CD4-positive, alpha-beta T cell treated with Interleukin-21 for 1 hour (primary cell): ENCODE results near the gene GAN.
"Not testable (repeated sequence)": the region's sequence is repeated elsewhere in the genome, so short reads cannot be mapped to it uniquely, and the experiment has no call there.

ENCODE experiments used
- DNase-seq: peaks from one replicate; pipeline ENCODE4 v3.0.0-alpha.2; 2020

GAN gene

GRCh38 chr16:81401035-81401950, 86.5 kb downstream of the GAN start:
- DNase-seq, result no peak

DNA sequence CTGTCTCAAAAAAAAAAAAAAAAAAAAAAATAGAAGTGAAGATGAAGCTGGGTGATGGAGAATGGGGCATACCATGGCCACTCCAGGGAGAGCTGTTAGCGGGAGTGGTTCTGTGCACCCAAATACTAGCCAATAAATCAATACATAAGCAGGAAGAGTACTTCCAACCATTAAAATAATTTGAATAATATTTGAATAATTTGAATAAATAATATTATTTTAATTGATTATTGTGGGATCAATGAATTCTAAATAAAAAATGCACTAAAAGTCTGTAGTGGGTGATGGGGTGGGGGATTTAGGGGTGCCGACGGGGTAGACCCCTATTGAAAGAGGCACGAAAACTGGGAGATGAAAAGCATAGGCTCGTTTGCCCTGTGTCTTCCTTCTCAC, 88.4 kb downstream of the GAN start:
- DNase-seq, result no peak

- peak; percentile 80 for DNase-seq
Observed at GRCh38 chr16:81403601-81404391, 89.0 kb downstream of the GAN start.

DNA sequence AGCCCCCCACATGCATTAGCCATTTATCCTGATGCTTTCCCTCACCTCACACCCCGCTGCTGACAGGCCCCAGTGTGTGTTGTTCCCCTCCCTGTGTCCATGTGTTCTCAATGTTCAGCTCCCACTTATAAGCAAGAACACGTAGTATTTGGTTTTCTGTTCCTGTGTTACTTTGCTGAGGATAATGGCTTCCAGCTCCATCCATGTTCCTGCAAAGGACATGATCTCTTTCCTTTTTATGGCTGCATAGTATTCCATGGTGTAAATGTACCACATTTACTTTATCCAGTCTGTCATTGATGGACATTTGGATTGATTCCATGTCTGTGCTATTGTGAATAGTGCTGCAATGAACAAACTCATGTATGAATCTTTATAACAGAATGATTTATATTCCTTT, 90.2 kb downstream of the GAN start:
- DNase-seq, result not testable (repeated sequence)

- no peak for DNase-seq
Observed at GRCh38 chr16:81405702-81406113, 90.9 kb downstream of the GAN start.

DNA sequence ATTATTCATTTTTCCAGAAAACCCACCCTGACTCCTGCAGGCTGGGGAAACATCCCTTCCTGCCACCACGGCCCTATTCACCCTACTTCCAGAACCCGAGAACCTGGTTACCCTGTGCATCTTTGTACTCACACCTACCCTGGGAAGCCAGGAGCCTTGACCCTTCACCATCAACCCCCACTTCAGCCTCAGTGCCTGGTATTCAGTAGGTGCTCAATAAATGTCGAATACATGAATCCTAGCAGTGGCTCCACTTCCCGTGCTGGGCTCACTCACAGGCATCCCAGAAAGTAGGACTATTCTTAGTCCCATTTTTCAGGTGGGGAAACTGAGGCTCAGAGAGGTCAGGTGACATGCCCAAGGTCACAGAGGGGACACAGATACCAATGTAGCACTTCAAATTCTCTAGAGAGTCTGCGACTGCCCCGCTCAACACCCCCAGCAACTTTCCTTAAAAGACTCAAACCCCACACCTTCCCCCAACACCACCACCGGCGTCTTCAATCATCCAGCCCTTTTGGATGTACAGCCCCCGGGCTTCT, 93.7 kb downstream of the GAN start:
- DNase-seq, result no peak

DNA sequence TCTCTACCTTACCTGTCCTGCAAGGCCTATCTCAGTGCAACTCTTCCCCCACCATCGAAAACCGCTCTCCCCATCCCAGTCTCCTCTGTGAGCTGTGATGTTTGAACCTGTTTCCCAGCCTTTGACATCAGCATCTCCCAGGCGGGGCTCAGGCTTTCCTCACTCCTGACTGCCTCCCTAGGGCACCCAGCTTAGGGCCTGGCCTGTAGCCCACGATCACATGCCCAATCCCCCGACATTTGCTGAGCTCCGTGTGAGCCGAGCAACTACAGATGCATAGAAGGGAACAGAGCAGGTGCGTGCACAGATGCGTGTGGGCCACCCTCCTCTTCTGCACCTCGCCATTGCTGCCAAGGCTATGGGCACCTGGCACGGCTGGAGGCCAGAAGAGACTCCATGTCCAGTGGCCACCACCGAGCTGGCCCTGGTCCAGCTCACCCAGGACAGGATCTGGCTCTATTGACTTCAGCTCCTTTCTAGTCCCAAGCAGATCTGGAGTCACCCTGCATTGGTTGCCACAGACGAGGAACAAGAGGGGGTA, 94.3 kb downstream of the GAN start:
- no peak for DNase-seq

DNA sequence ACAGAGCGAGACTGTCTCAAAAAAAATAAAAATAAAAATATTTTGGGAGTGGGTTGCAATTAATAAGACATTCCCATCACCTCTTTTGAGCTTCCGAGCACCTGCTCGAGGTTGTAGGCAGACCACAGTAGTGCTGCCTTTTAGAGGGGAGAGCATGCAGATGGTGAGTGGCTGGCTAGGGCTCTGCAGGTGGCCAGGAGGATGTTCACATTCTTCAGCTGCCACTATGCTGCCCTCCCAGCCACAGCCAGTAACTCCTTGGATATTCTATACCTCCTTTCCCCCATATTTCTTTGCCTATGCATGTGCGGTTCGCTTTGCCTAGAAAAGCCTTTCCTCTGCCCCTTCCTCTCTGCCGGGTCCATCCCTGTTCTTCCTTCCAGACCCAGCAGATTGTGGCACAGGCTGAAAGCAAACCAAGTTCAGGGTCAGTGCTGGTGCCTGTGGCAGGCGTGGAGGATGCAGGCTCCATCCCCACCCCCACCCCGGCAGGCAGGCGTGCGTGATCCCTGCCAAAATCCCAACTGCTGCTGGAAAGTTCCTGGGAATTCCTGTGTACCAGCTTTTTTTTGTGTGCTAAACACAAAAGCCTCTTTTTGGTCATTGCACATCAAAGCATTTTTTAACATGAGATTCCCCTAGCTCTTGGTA, 96.0 kb downstream of the GAN start:
- no peak for DNase-seq

DNA sequence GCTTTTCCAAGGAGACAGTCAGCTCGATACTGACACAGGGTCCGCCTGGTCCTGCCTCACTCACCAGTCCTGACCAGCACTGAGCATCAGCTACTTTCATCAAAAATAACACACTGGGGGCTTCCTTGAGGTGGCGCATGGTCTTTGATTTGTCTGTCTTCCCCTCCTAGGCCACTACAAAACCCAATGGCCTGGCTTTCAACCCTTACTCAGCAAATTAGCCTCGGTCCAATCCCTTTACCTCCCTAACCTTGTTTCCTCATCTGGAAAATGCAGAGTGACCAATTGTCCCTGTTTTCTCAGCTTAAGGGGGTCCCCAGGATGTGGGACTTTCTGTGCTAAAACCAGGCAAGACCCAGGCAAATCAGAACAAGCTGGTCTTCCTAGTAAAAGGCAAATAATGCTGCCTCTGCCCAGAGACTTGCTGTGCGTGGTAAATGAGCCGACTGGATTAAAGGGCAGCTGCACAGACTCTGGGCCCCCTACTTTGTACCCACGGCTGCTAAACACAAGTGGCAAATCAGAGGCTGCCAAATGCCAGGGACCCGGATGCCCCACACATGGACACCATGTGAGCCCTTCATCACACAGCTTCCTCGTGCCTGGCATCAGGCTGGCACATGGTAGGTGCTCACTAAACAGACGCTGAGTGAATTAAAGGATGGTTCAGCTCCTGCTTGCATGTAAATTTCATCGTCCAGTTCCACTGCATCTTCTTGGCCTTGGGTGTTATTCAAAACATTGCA, 98.7 kb downstream of the GAN start:
- no peak for DNase-seq

GRCh38 chr16:81415751-81416150, 101.0 kb downstream of the GAN start:
- no peak for DNase-seq

- no peak for DNase-seq
Observed at GRCh38 chr16:81416749-81417148, 102.0 kb downstream of the GAN start.

DNA sequence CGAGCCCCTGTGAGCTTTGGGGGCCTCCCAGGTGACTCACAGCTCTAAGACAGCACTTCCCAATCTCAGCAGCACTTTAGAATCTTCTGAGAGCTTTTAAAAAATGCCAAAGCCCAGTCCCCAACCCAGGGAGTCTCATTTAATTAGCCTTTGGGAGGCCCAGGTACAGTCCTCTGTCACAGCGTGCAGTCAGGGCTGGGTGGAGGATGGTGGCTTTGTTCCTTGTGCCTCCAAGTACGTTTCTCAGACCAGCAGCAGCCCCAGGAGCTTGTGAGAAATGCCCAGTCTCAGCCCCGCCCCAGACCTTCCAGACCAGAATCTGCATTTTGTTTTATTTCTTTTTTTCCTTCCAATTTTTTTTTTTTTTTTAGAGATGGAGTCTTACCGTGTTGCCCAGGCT, 102.4 kb downstream of the GAN start:
- no peak for DNase-seq

GRCh38 chr16:81419806-81420205, 105.0 kb downstream of the GAN start:
- no peak for DNase-seq

DNA sequence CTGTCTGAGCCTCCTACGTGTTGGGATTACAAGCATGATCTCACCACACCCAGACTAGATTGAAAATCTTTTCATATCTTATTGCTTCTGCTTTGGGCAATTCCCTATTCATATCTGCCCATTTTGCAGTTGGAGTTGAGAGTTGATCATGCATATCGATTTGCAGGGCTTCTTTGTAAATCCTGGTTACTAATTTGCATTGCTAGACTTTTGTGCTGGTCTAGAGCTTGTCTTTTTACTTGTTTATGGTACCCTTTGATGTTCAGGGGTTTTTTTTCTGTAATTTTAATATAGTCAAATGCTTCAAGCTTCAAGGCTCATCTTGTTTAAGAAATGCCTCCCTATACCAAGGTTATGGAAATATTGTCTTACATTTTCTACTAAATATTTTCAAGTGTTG, 106.4 kb downstream of the GAN start:
- no peak for DNase-seq

- DNase-seq, result no peak
Observed at GRCh38 chr16:81421536-81421935, 106.8 kb downstream of the GAN start.

DNA sequence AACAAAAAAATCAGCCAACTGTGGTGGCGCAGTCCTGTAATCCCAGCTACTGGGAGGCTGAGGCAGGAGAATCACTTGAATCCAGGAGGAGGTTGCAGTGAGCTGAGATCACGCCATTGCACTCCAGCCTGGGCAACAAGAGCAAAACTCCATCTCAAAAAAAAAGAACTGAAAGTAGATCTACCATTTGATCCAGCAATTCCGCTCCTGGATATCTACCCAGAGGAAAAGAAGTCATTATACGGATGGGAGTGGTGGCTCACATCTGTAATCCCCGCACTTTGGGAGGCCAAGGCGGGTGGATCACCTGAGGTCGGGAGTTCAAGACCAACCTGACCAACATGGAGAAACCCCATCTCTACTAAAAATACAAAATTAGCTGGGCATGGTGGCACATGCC, 107.4 kb downstream of the GAN start:
- DNase-seq, result not testable (repeated sequence)

DNA sequence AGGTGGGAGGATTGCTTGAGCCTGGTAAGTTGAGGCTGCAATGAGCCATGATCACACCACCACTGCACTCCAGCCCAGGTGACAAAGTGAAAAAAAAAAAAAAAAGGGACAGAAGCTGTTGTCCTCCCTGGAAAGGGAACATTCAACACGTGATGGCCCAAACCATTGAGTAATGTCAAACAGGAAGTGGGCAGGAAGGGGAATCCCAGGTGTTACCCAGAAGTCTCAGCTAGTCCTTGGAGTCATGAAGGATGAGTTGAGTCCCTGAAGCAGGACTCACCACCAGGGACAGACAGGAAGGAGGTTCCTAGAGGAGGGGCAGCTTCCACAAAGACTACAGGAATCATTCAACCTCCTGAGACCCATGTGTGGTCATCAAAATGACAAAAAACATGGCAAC, 110.0 kb downstream of the GAN start:
- peak; percentile 43 for DNase-seq

GRCh38 chr16:81427219-81427618, 112.5 kb downstream of the GAN start:
- no peak for DNase-seq

DNA sequence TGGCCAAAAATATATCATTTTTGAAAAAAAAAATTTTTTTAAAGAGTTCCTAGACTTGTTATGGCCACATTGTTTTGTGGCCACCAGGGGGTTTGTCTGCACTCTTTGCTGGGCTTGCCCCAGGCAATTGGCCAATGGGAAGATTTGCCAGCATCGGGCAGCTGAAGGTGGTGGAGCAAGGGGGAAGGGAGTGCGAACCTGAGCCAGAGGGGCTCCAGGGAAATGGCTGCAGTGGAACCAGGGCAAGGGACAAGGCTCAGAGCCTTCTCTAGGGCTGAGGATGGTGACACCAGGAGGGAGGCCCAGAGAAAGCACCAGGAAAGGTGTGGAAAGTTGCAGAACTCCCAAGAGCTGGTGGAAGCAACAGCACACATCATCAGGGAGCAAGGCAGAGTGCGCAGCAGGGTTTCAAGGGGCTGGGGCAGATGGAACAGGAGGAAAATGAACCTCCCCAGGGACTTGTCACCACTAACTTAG, 114.3 kb downstream of the GAN start:
- peak; percentile 40 for DNase-seq

- DNase-seq, result no peak
Observed at GRCh38 chr16:81431554-81432353, 117.0 kb downstream of the GAN start.

GRCh38 chr16:81432937-81433557, 118.3 kb downstream of the GAN start:
- DNase-seq, result no peak
